ENCODE results near the gene IL34. TPM values are rescaled to one million over a fixed set of nuclear protein-coding genes. Genes with fewer than 3 reads are reported as not detected.

The IL34 gene
- total and polyA plus RNA-seq, 2 experiments from 2014 or later: not detected

GRCh38 chr16:70692130-70692872 is 45.9 kb downstream of the IL34 start:
- Histone ChIP-seq H3K36me3 (no peaks in the 10 kb centered on the region), H3K4me1 (ENCODE audit: low read depth) (peaks cover 88% of the 10 kb centered on the region), H3K4me3 (no peak overlapping the region), H3K27ac (peak overlapping the region; percentile 99), H3K9me3 (ENCODE audit: low read depth) (no peaks in the 10 kb centered on the region), H3K27me3 (no peaks in the 10 kb centered on the region)
- no peak for DNase-seq (ENCODE audit: low read depth in 1 of 2, low spot score in 1 of 2)
- no peak for TF ChIP-seq CTCF (IDR thresholded peaks at IDR 0.05; ENCODE audit: low read depth, low read length)

GRCh38 chr16:70692873-70693671 is 46.7 kb downstream of the IL34 start:
- peak overlapping the region; percentile 99 for H3K27ac ChIP-seq
- no peak overlapping the region for H3K4me3 ChIP-seq
- H3K36me3 ChIP-seq: no peaks in the 10 kb centered on the region
- peak in 1 of 2 donors; percentile 87 for DNase-seq (ENCODE audit: low read depth in 1 of 2, low spot score in 1 of 2)
- TF ChIP-seq CTCF (IDR thresholded peaks at IDR 0.05; ENCODE audit: low read depth, low read length): no peak
- no peaks in the 10 kb centered on the region for H3K27me3 ChIP-seq
- peaks cover 88% of the 10 kb centered on the region for H3K4me1 ChIP-seq (ENCODE audit: low read depth)
- no peaks in the 10 kb centered on the region for H3K9me3 ChIP-seq (ENCODE audit: low read depth)

- Histone ChIP-seq H3K4me1 (ENCODE audit: low read depth) (peaks cover 88% of the 10 kb centered on the region), H3K27ac (peak overlapping the region; percentile 99), H3K4me3 (no peak overlapping the region), H3K36me3 (no peaks in the 10 kb centered on the region), H3K27me3 (no peaks in the 10 kb centered on the region), H3K9me3 (ENCODE audit: low read depth) (no peaks in the 10 kb centered on the region)
- peak in 1 of 2 donors; percentile 84 for DNase-seq (ENCODE audit: low read depth in 1 of 2, low spot score in 1 of 2)
- TF ChIP-seq CTCF (IDR thresholded peaks at IDR 0.05; ENCODE audit: low read depth, low read length): no peak
Observed at GRCh38 chr16:70694088-70694867, 47.9 kb downstream of the IL34 start.

- Histone ChIP-seq H3K27me3 (no peaks in the 10 kb centered on the region), H3K4me1 (ENCODE audit: low read depth) (peaks cover 85% of the 10 kb centered on the region), H3K4me3 (no peak overlapping the region), H3K9me3 (ENCODE audit: low read depth) (no peaks in the 10 kb centered on the region), H3K27ac (peak overlapping the region; percentile 99), H3K36me3 (no peaks in the 10 kb centered on the region)
- TF ChIP-seq CTCF (IDR thresholded peaks at IDR 0.05; ENCODE audit: low read depth, low read length): no peak
- no peak for DNase-seq (ENCODE audit: low read depth in 1 of 2, low spot score in 1 of 2)
Observed at GRCh38 chr16:70694868-70695218, 48.5 kb downstream of the IL34 start.

- peak overlapping the region; percentile 64 for H3K27ac ChIP-seq
- no peaks in the 10 kb centered on the region for H3K36me3 ChIP-seq
- no peak overlapping the region for H3K4me3 ChIP-seq
- DNase-seq (ENCODE audit: low read depth in 1 of 2, low spot score in 1 of 2): peak in 1 of 2 donors; percentile 67
- peak; percentile 5 for TF ChIP-seq CTCF (IDR thresholded peaks at IDR 0.05; ENCODE audit: low read depth, low read length)
- peaks cover 89% of the 10 kb centered on the region for H3K4me1 ChIP-seq (ENCODE audit: low read depth)
- no peaks in the 10 kb centered on the region for H3K27me3 ChIP-seq
- no peaks in the 10 kb centered on the region for H3K9me3 ChIP-seq (ENCODE audit: low read depth)
Observed at GRCh38 chr16:70695331-70696070, 49.1 kb downstream of the IL34 start.

All from cardiac muscle cell (in vitro differentiated cells and primary cell).